Kidney glomerular epithelial cell (primary cell): ENCODE results near the gene PSAT1.
A peak's percentile ranks its signal among the peaks of the same experiment; 100 is the strongest.

Source experiments
- DNase-seq: peaks from one replicate; lab custom pipeline; 2025; lab: John Stamatoyannopoulos, UW

Gene PSAT1

GRCh38 chr9:78365748-78366697 lies 69.1 kb downstream of the PSAT1 start:
- DNase-seq = peak; percentile 40

- no peak for DNase-seq
These were observed 69.9 kb downstream of the PSAT1 start for GRCh38 chr9:78366827-78367226.

- DNase-seq = no peak
These were observed 71.3 kb downstream of the PSAT1 start for GRCh38 chr9:78368236-78368635.

- peak; percentile 55 for DNase-seq
These were observed 72.8 kb downstream of the PSAT1 start for GRCh38 chr9:78369639-78370219.

- DNase-seq = no peak
These were observed 74.1 kb downstream of the PSAT1 start for GRCh38 chr9:78370991-78371390.

- no peak for DNase-seq
These were observed 75.1 kb downstream of the PSAT1 start for GRCh38 chr9:78371981-78372380.
